HFF-Myc (cell line): ENCODE data around the gene FAM81A.
"Not testable (repeated sequence)": the region's sequence is repeated elsewhere in the genome, so short reads cannot be mapped to it uniquely, and the experiment has no call there.

Source experiments
- DNase-seq: peaks from one replicate; pipeline ENCODE4 v3.0.0-alpha.2; 2011; ENCODE audit warnings: low read depth; ENCODE audit errors: extremely low read depth
- H3K4me3 ChIP-seq: replicated peaks from 2 replicates; pipeline ENCODE4 v1.5.1; 2011; ENCODE audit warnings: low read depth, mild to moderate bottlenecking, control low read depth, low read length
- TF ChIP-seq, protein P1 (sequence below): IDR thresholded peaks from 2 replicates; pipeline ENCODE4 v1.5.1; 2012; ENCODE audit warnings: mild to moderate bottlenecking, low read depth, low read length, control low read depth; ENCODE audit errors: missing control alignments

FAM81A gene

DNA sequence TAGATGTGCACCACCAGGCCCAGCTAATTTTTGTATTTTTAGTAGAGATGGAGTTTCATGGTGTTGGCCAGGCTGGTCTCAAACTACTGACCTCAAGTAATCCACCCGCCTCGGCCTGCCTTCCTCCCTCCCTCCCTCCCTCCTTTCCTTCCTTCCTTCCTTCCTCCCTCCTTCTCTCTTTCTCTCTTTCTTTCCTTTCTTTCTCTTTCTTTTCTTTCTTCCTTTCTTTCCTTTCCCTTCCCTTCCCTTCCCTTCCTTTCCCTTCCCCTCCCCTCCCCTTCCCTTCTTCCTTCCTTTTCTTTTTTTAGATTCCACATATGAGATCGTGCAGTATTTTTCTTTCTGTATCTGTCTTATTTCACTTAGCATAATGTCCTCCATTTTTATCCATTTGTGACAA lies 81.3 kb downstream of the FAM81A start:
- no peak for DNase-seq
- TF ChIP-seq, protein P1, sequence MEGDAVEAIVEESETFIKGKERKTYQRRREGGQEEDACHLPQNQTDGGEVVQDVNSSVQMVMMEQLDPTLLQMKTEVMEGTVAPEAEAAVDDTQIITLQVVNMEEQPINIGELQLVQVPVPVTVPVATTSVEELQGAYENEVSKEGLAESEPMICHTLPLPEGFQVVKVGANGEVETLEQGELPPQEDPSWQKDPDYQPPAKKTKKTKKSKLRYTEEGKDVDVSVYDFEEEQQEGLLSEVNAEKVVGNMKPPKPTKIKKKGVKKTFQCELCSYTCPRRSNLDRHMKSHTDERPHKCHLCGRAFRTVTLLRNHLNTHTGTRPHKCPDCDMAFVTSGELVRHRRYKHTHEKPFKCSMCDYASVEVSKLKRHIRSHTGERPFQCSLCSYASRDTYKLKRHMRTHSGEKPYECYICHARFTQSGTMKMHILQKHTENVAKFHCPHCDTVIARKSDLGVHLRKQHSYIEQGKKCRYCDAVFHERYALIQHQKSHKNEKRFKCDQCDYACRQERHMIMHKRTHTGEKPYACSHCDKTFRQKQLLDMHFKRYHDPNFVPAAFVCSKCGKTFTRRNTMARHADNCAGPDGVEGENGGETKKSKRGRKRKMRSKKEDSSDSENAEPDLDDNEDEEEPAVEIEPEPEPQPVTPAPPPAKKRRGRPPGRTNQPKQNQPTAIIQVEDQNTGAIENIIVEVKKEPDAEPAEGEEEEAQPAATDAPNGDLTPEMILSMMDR: no peak

DNA sequence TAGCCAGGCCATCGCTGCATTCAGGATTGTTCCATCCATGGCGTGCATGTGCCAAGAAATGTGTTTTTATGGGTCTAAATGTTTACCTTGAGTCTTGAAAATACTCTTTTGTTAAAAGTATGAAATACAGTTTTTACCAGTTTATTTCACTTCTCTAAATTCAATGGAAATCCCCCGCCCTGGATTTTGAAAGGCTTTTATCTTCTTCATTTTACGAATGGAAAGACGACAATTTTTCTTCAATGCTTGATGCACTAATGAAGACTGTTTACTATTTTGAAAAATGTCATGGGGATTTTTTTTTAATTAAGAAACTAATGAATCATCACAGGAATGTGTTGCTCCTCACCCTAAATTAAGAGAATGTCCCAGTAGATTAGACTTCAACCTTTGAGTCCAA lies 83.5 kb downstream of the FAM81A start:
- TF ChIP-seq, protein P1: no peak
- H3K4me3 ChIP-seq: no peak overlapping the region
- no peak for DNase-seq

More for the DNA sequence above, 81.3 kb downstream of the FAM81A start:
- no peak overlapping the region for H3K4me3 ChIP-seq

DNA sequence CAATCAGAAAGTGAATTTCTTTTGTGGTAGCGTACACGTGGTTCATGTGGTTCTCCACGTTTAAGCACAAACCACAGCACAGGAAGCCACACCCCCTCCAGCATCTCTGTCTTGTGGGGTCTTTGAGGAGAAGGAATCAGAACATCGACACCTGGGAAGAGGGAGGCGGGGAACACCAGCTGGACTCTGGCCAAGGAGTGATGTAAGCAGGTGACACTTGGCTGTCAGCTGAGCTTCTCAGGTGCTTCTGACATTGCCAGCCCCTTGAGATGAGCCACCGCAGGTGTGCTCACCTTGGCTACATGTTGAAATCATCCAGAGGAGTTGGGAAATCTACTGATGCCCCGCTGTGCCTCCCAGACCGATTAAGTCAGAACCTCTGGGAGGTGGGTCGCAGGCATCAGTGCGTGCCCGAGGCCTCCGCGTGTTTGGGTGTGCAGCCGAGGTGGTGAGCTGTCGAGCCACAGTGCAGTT lies 85.0 kb downstream of the FAM81A start:
- TF ChIP-seq, protein P1: no peak
- no peak overlapping the region for H3K4me3 ChIP-seq
- DNase-seq: no peak

DNA sequence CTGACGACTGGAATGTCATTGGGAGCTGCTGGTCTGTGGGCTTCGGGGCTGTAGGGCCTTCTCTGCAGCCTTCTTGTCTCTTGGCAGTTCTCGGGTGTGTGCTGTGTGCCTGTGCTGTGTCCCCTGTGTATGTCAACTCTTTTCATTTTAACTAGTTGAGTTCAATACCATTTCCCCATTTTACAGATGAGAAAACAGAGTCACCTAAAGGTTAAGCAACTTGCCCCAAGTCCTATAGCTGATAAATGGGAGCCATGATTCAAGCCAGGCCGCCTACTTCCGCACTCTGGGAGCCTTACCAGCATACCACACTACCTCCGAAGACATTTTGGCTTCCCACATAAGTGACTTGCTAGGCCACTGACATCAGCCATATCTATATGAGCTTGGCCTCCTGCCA lies 85.7 kb downstream of the FAM81A start:
- H3K4me3 ChIP-seq: no peak overlapping the region
- no peak for DNase-seq
- TF ChIP-seq, protein P1: no peak

DNA sequence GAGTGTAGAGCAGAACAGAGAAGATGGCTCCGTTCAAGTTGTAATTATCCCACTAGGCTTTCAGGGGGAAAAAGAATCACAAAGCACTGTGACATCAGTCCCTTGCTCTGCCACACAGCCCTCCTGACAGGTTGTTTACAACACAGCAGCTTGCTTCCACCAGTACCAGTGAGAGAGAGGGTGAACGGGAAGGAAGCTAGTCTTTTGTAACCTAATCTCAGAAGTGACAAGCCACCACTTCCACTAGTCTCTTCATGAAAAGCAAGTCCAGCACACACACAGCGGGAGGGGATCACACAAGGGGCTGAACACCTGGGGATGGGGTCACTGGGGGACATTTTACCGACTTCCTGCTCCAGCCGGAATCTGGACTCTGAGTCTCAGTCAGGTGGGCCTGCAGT lies 86.3 kb downstream of the FAM81A start:
- no peak overlapping the region for H3K4me3 ChIP-seq
- no peak for DNase-seq
- TF ChIP-seq, protein P1: no peak

DNA sequence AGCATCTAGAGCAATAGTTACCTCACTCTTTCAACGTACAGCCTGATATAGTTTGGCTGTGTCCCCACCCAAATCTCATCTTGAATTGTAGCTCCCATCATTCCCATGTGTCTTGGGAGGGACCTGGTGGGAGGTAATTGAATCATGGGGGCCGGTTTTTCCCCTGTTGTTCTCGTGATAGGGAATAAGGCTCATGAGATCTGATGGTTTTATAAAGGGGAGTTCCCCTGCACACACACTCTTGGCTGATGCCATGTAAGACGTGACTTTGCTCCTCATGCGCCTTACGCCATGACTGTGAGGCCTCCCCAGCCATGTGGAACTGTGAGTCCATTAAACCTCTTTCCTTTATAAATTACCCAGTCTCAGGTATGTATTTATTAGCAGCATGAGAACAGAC lies 88.5 kb downstream of the FAM81A start:
- DNase-seq, H3K4me3 ChIP-seq: not testable (repeated sequence)

DNA sequence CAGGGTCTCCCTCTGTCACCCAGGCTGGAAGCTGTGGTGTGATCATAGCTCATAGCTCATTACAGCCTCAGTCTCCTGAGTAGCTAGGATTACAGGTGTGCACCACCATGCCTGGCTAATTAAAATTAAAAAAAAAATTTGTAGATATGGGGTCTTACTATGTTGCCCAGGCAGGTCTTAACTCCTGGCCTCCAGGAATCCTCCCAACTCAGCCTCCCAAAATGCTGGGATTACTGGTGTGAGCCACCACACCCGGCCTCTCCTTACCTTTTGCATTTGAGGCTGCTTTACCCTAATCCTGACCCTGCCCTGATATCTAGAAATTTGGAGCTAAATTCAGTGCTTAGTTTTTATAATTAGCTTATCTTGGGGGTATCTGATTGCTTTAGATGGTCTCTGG lies 90.4 kb downstream of the FAM81A start:
- DNase-seq: no peak
- TF ChIP-seq, protein P1: no peak
- H3K4me3 ChIP-seq: no peak overlapping the region
